ENCODE measurements around the gene PLPP1. TPM values are rescaled to one million over a fixed set of nuclear protein-coding genes. Genes with fewer than 3 reads are reported as not detected.

PLPP1 gene
- total and polyA plus RNA-seq, 3 donors from 2014 or later = 64.7 to 111 (median 66.7) TPM

- peaks cover 7% of the 10 kb centered on the region for H3K4me1 ChIP-seq
- H3K36me3 ChIP-seq (ENCODE audit: low read depth, missing control alignments) = no peaks in the 10 kb centered on the region
- no peaks in the 10 kb centered on the region for H3K9me3 ChIP-seq
- WGBS, 2 donors = 87 to 93% methylated on average over 3 of the region's 3 CpGs
- intact Hi-C loops (cut with DNase I; ENCODE audit: low total_unique reads) = no loop called here
- DNase-seq = no peak
- H3K27ac ChIP-seq = no peak overlapping the region
- no peaks in the 10 kb centered on the region for H3K27me3 ChIP-seq
- no peak overlapping the region for H3K4me3 ChIP-seq
- TF ChIP-seq POLR2A (IDR thresholded peaks at IDR 0.05) = no peak
- TF ChIP-seq CTCF (IDR thresholded peaks at IDR 0.05) = no peak
These were observed 32.0 kb downstream of the PLPP1 start for GRCh38 chr5:55502759-55503158.

GRCh38 chr5:55498457-55498856 is 36.3 kb downstream of the PLPP1 start:
- H3K27me3 ChIP-seq = no peaks in the 10 kb centered on the region
- DNase-seq = no peak
- no peaks in the 10 kb centered on the region for H3K36me3 ChIP-seq (ENCODE audit: low read depth, missing control alignments)
- H3K4me3 ChIP-seq = no peak overlapping the region
- WGBS, 2 donors = 62 to 66% methylated on average over 2 of the region's 2 CpGs
- no peaks in the 10 kb centered on the region for H3K9me3 ChIP-seq
- no peaks in the 10 kb centered on the region for H3K4me1 ChIP-seq
- TF ChIP-seq CTCF (IDR thresholded peaks at IDR 0.05) (no peak), POLR2A (IDR thresholded peaks at IDR 0.05) (no peak)
- no peak overlapping the region for H3K27ac ChIP-seq
- intact Hi-C loops (cut with DNase I; ENCODE audit: low total_unique reads) = no loop called here

GRCh38 chr5:55497712-55498111 is 37.1 kb downstream of the PLPP1 start:
- TF ChIP-seq POLR2A (IDR thresholded peaks at IDR 0.05) (no peak), CTCF (IDR thresholded peaks at IDR 0.05) (no peak)
- Histone ChIP-seq H3K4me3 (no peak overlapping the region), H3K9me3 (no peaks in the 10 kb centered on the region), H3K36me3 (ENCODE audit: low read depth, missing control alignments) (no peaks in the 10 kb centered on the region), H3K27me3 (no peaks in the 10 kb centered on the region), H3K27ac (no peak overlapping the region), H3K4me1 (no peaks in the 10 kb centered on the region)
- intact Hi-C loops (cut with DNase I; ENCODE audit: low total_unique reads) = no loop called here
- no peak for DNase-seq

GRCh38 chr5:55495216-55495615 is 39.5 kb downstream of the PLPP1 start:
- Histone ChIP-seq H3K36me3 (ENCODE audit: low read depth, missing control alignments) (no peaks in the 10 kb centered on the region), H3K9me3 (no peaks in the 10 kb centered on the region), H3K4me3 (no peak overlapping the region), H3K27ac (no peak overlapping the region), H3K27me3 (no peaks in the 10 kb centered on the region), H3K4me1 (no peaks in the 10 kb centered on the region)
- no peak for DNase-seq
- no peak for TF ChIP-seq CTCF (IDR thresholded peaks at IDR 0.05)
- no peak for TF ChIP-seq POLR2A (IDR thresholded peaks at IDR 0.05)
- intact Hi-C loops (cut with DNase I; ENCODE audit: low total_unique reads) = no loop called here
- 86 to 91% methylated on average over 1 of the region's 1 CpG for WGBS, 2 donors

- no peak for TF ChIP-seq CTCF (IDR thresholded peaks at IDR 0.05)
- TF ChIP-seq POLR2A (IDR thresholded peaks at IDR 0.05) = no peak
These were observed 42.3 kb downstream of the PLPP1 start for GRCh38 chr5:55492449-55492848.

More at GRCh38 chr5:55492449-55492848, 42.3 kb downstream of the PLPP1 start:
- DNase-seq = no peak
- Histone ChIP-seq H3K4me1 (no peaks in the 10 kb centered on the region), H3K27me3 (no peaks in the 10 kb centered on the region), H3K4me3 (no peak overlapping the region), H3K9me3 (no peaks in the 10 kb centered on the region), H3K27ac (no peak overlapping the region), H3K36me3 (ENCODE audit: low read depth, missing control alignments) (no peaks in the 10 kb centered on the region)
- 59 to 79% methylated on average over 2 of the region's 2 CpGs for WGBS, 2 donors
- intact Hi-C loops (cut with DNase I; ENCODE audit: low total_unique reads) = no loop called here

Data from testis (tissue), 3 donors.